HG03469 (cell line): Measurements from ENCODE around the gene WDFY4.

ENCODE experiments used
- ATAC-seq: cut with Tn5 transposase; IDR thresholded peaks from one replicate; pipeline ENCODE4 v1.9.1; 2021; ENCODE audit warnings: mild to moderate bottlenecking, moderate library complexity, moderate number of reproducible peaks; ENCODE audit not compliant: unreplicated experiment

Gene WDFY4

GRCh38 chr10:48655411-48656240 is 29.0 kb upstream of the WDFY4 start:
- ATAC-seq = peak; percentile 10

- ATAC-seq = peak; percentile 53
Measured at GRCh38 chr10:48656241-48656913, 28.3 kb upstream of the WDFY4 start.

- ATAC-seq = no peak
Measured at GRCh38 chr10:48656914-48657305, 27.8 kb upstream of the WDFY4 start.

GRCh38 chr10:48657416-48657815 is 27.3 kb upstream of the WDFY4 start:
- no peak for ATAC-seq

- no peak for ATAC-seq
Measured at GRCh38 chr10:48658243-48658974, 26.3 kb upstream of the WDFY4 start.

- no peak for ATAC-seq
Measured at GRCh38 chr10:48658975-48659269, 25.8 kb upstream of the WDFY4 start.

- ATAC-seq = no peak
Measured at GRCh38 chr10:48659790-48660189, 24.9 kb upstream of the WDFY4 start.

GRCh38 chr10:48661441-48661840 is 23.2 kb upstream of the WDFY4 start:
- ATAC-seq = no peak

GRCh38 chr10:48667960-48668590 is 16.6 kb upstream of the WDFY4 start:
- ATAC-seq = peak; percentile 28

- ATAC-seq = peak; percentile 30
Measured at GRCh38 chr10:48670978-48671913, 13.4 kb upstream of the WDFY4 start.

- ATAC-seq = no peak
Measured at GRCh38 chr10:48671914-48672595, 12.6 kb upstream of the WDFY4 start.

- no peak for ATAC-seq
Measured at GRCh38 chr10:48672596-48673265, 11.9 kb upstream of the WDFY4 start.

GRCh38 chr10:48677625-48678024 is 7.0 kb upstream of the WDFY4 start:
- no peak for ATAC-seq

GRCh38 chr10:48678041-48678440 is 6.6 kb upstream of the WDFY4 start:
- ATAC-seq = no peak

GRCh38 chr10:48681740-48682139 is 2.9 kb upstream of the WDFY4 start:
- no peak for ATAC-seq

GRCh38 chr10:48682265-48682664 is 2.4 kb upstream of the WDFY4 start:
- no peak for ATAC-seq

- no peak for ATAC-seq
Measured at GRCh38 chr10:48683424-48683823, 1.2 kb upstream of the WDFY4 start.

- ATAC-seq = no peak
Measured at GRCh38 chr10:48683868-48684267, 805 bp upstream of the WDFY4 start.

GRCh38 chr10:48684463-48684791 is 246 bp upstream of the WDFY4 start:
- ATAC-seq = no peak
